SIG-M5 (cell line): ENCODE measurements around the gene MYO1C.

Source experiments
- DNase-seq: peaks from one replicate; lab custom pipeline; 2025; lab: John Stamatoyannopoulos, UW

The MYO1C gene

GRCh38 chr17:1484676-1485422 is 7.6 kb downstream of the MYO1C start:
- DNase-seq, result no peak

GRCh38 chr17:1484060-1484535 is 8.4 kb downstream of the MYO1C start:
- DNase-seq, result no peak

- DNase-seq, result no peak
Observed at GRCh38 chr17:1482680-1483079, 9.8 kb downstream of the MYO1C start.

- DNase-seq, result no peak
Observed at GRCh38 chr17:1481736-1482135, 10.8 kb downstream of the MYO1C start.

- DNase-seq, result no peak
Observed at GRCh38 chr17:1480747-1481465, 11.6 kb downstream of the MYO1C start.

GRCh38 chr17:1478418-1478817 is 14.1 kb downstream of the MYO1C start:
- no peak for DNase-seq

GRCh38 chr17:1475321-1475854 is 17.1 kb downstream of the MYO1C start:
- no peak for DNase-seq

- no peak for DNase-seq
Observed at GRCh38 chr17:1474402-1475189, 17.9 kb downstream of the MYO1C start.

- DNase-seq, result no peak
Observed at GRCh38 chr17:1473841-1474240, 18.6 kb downstream of the MYO1C start.

GRCh38 chr17:1473170-1473569 is 19.3 kb downstream of the MYO1C start:
- DNase-seq, result no peak

GRCh38 chr17:1471911-1472821 is 20.3 kb downstream of the MYO1C start:
- DNase-seq, result no peak

GRCh38 chr17:1471490-1471889 is 21.0 kb downstream of the MYO1C start:
- no peak for DNase-seq

- no peak for DNase-seq
Observed at GRCh38 chr17:1470755-1471462, 21.6 kb downstream of the MYO1C start.

- no peak for DNase-seq
Observed at GRCh38 chr17:1470071-1470754, 22.3 kb downstream of the MYO1C start.

- DNase-seq, result no peak
Observed at GRCh38 chr17:1469231-1469852, 23.1 kb downstream of the MYO1C start.

- DNase-seq, result no peak
Observed at GRCh38 chr17:1467898-1468492, 24.5 kb downstream of the MYO1C start.

GRCh38 chr17:1467258-1467657 is 25.2 kb downstream of the MYO1C start:
- DNase-seq, result no peak

GRCh38 chr17:1464186-1464585 is 28.3 kb downstream of the MYO1C start:
- DNase-seq, result no peak
